ENCODE data around the gene RBM45.

The RBM45 gene

DNA sequence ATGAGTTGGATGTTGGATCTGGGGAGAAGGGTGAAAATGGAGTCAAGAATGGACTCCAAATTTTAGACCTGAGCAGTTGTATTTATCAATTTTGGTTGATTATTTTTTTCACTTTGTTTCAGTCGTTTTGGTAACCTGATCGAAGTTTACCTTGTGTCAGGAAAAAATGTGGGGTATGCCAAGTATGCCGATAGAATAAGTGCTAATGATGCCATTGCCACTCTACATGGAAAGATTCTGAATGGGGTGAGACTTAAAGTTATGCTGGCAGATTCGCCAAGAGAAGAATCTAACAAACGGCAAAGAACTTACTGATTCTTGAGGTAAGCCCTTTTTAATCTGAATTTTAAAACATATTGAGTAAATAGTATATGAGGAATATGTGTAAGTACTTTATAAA is 13.6 kb downstream of the RBM45 start:
- H3K27ac ChIP-seq (ENCODE audit: low read depth, low read length) = no peak overlapping the region

DNA sequence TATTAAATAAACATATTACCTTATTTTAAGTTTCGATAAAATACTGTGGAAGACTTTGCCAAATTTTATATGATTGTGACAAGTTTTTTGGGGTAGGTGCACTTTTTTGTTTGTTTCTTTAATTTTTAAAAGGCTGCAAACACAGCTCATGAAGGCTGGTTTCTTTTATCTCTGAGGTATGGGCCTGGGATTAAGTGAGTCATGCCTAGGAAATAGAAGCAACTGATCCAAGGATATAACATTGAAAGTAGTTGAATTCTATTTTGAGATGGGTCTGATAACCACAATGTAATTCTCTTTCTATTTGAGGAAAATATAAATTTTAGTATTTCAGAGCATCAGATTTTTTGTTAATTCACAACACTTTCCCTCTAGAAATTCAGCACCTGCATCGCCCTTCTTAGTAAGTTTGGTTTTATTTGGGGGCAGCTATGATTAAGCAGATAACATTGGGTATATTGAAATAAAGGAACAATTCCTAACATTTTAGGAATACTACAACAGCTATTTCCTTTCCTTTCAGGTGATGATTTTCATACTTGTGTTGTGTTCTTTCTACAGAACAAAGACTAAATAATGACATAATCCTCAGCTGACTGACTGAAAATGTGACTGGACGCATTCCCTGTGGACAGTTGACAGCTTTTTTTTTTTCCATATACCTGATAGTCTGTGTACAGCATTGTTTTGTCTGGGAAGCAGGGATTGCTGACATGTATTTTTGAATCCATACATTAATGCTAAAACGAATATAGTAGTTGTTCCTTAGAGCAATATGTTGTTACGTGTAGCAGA is 16.8 kb downstream of the RBM45 start:
- H3K27ac ChIP-seq (ENCODE audit: low read depth, low read length) = no peak overlapping the region
- no peaks in the 10 kb centered on the region for H3K9me2 ChIP-seq (replicated peaks; ENCODE audit: insufficient read depth, low read length)
- H3K4me2 ChIP-seq (ENCODE audit: low read depth, low read length, poor library complexity, severe bottlenecking) = no peak overlapping the region
- H3F3A ChIP-seq (ENCODE audit: insufficient read depth) = no peaks in the 10 kb centered on the region
- H3K4me3 ChIP-seq (ENCODE audit: insufficient read depth, low read length, poor library complexity, severe bottlenecking) = no peak overlapping the region
- no peak for TF ChIP-seq EZH2phosphoT487 (conservative IDR thresholded peaks at IDR 0.05; ENCODE audit: low read length)
- TF ChIP-seq, protein P1, sequence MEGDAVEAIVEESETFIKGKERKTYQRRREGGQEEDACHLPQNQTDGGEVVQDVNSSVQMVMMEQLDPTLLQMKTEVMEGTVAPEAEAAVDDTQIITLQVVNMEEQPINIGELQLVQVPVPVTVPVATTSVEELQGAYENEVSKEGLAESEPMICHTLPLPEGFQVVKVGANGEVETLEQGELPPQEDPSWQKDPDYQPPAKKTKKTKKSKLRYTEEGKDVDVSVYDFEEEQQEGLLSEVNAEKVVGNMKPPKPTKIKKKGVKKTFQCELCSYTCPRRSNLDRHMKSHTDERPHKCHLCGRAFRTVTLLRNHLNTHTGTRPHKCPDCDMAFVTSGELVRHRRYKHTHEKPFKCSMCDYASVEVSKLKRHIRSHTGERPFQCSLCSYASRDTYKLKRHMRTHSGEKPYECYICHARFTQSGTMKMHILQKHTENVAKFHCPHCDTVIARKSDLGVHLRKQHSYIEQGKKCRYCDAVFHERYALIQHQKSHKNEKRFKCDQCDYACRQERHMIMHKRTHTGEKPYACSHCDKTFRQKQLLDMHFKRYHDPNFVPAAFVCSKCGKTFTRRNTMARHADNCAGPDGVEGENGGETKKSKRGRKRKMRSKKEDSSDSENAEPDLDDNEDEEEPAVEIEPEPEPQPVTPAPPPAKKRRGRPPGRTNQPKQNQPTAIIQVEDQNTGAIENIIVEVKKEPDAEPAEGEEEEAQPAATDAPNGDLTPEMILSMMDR (IDR thresholded peaks at IDR 0.05; ENCODE audit: insufficient read depth, low read length, poor library complexity, severe bottlenecking) = no peak
- H4K20me1 ChIP-seq (ENCODE audit: low read depth, low read length) = no peaks in the 10 kb centered on the region
- no peaks in the 10 kb centered on the region for H3K79me2 ChIP-seq (ENCODE audit: insufficient read depth, low read length)
- no peaks in the 10 kb centered on the region for H3K27me3 ChIP-seq (ENCODE audit: low read length)
- peaks cover 10% of the 10 kb centered on the region; the same call in 1 of the 2 replicates for H3K36me3 ChIP-seq (ENCODE audit: low read length)
- no peak overlapping the region for H2AFZ ChIP-seq (ENCODE audit: low read depth, low read length, severe bottlenecking)
- H3K9me3 ChIP-seq (ENCODE audit: insufficient read depth, low read length) = no peaks in the 10 kb centered on the region
- no peak overlapping the region for H3K9ac ChIP-seq (ENCODE audit: low read length)

More for the DNA sequence above, 13.6 kb downstream of the RBM45 start:
- Histone ChIP-seq H2AFZ (ENCODE audit: low read depth, low read length, severe bottlenecking) (no peak overlapping the region), H3K9me2 (replicated peaks; ENCODE audit: insufficient read depth, low read length) (no peaks in the 10 kb centered on the region), H4K20me1 (ENCODE audit: low read depth, low read length) (no peaks in the 10 kb centered on the region), H3F3A (ENCODE audit: insufficient read depth) (no peaks in the 10 kb centered on the region), H3K9ac (ENCODE audit: low read length) (no peak overlapping the region), H3K79me2 (ENCODE audit: insufficient read depth, low read length) (no peaks in the 10 kb centered on the region), H3K27me3 (ENCODE audit: low read length) (no peaks in the 10 kb centered on the region), H3K36me3 (ENCODE audit: low read length) (peaks cover 27% of the 10 kb centered on the region; the same call in 1 of the 2 replicates), H3K4me3 (ENCODE audit: insufficient read depth, low read length, poor library complexity, severe bottlenecking) (no peak overlapping the region), H3K9me3 (ENCODE audit: insufficient read depth, low read length) (no peaks in the 10 kb centered on the region), H3K4me2 (ENCODE audit: low read depth, low read length, poor library complexity, severe bottlenecking) (no peak overlapping the region)
- TF ChIP-seq, protein P1 (IDR thresholded peaks at IDR 0.05; ENCODE audit: insufficient read depth, low read length, poor library complexity, severe bottlenecking) = no peak
- TF ChIP-seq EZH2phosphoT487 (conservative IDR thresholded peaks at IDR 0.05; ENCODE audit: low read length) = no peak

DNA sequence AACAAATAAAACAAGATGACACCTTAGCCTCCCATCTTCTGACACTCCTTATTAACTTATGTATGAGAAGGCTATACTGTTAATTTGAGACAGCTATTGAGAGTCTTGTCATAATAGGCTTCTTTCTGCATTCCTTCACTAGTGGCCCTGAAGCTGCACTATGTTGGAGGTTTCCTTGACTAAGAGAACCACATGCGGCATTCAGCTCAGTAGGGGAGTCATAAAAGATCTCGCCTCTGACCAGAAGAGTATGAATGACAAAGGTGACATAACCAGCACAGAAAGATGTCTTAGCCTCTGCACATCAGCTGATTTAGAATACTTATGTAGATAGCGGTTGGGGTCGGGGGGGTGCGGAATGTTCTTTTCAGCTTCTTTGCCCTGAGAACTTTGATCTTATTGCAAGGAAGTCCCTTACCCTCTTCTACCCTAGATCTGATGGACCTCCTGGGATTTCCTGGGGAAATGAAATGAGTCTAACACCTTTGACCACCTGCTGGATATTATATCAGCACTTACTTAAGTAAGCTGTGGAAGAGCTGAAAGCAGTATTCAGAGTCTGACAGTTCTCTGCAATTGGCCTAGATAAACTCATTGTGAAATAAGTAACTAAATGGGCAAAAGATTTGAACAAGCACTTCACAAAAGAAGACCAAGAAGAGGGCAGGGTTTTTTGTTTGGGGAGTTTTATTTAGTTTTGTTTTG is 24.2 kb downstream of the RBM45 start:
- Histone ChIP-seq H3K79me2 (ENCODE audit: insufficient read depth, low read length) (no peaks in the 10 kb centered on the region), H3K9ac (ENCODE audit: low read length) (no peak overlapping the region), H3K27me3 (ENCODE audit: low read length) (no peaks in the 10 kb centered on the region), H3F3A (ENCODE audit: insufficient read depth) (no peaks in the 10 kb centered on the region), H3K4me3 (ENCODE audit: insufficient read depth, low read length, poor library complexity, severe bottlenecking) (no peak overlapping the region), H2AFZ (ENCODE audit: low read depth, low read length, severe bottlenecking) (no peak overlapping the region), H4K20me1 (ENCODE audit: low read depth, low read length) (no peaks in the 10 kb centered on the region), H3K4me2 (ENCODE audit: low read depth, low read length, poor library complexity, severe bottlenecking) (no peak overlapping the region), H3K9me2 (replicated peaks; ENCODE audit: insufficient read depth, low read length) (no peaks in the 10 kb centered on the region), H3K36me3 (ENCODE audit: low read length) (no peaks in the 10 kb centered on the region), H3K27ac (ENCODE audit: low read depth, low read length) (no peak overlapping the region), H3K9me3 (ENCODE audit: insufficient read depth, low read length) (no peaks in the 10 kb centered on the region)
- no peak for TF ChIP-seq EZH2phosphoT487 (conservative IDR thresholded peaks at IDR 0.05; ENCODE audit: low read length)
- TF ChIP-seq, protein P1 (IDR thresholded peaks at IDR 0.05; ENCODE audit: insufficient read depth, low read length, poor library complexity, severe bottlenecking) = no peak

All from SU-DHL-6 (cell line).